PC-3 (cell line): ENCODE results near the gene CCDC154. TPM values are rescaled to one million over a fixed set of nuclear protein-coding genes. Genes with fewer than 3 reads are reported as not detected.

Source experiments
- ATAC-seq: fragments of 200-7000 bp; cut with Tn5 transposase; 2 replicates; pipeline ENCODE4 v1.9.1; 2020; ENCODE audit warnings: mild to moderate bottlenecking, moderate library complexity
- BruUV-seq: library from RNA; stranded (reverse); fragments of 400-500 nt; replicated peaks from 2 replicates; lab custom pipeline; 2021; lab: Mats Ljungman, UMichigan
- CTCF ChIA-PET: fragments of 300-600 bp; sonication (Branson Sonifier 250); formaldehyde crosslinking; loops from one replicate; lab custom pipeline; 2022; ENCODE audit warnings: antibody characterized with exemption; lab: Charles Lee
- POLR2A ChIA-PET: fragments of 300-600 bp; sonication (Branson Sonifier 250); formaldehyde crosslinking; loops from one replicate; lab custom pipeline; 2022; ENCODE audit warnings: antibody characterized with exemption; ENCODE audit not compliant: unreplicated experiment; lab: Charles Lee
- DNase-seq: peaks from one replicate; pipeline ENCODE4 v3.0.0-alpha.2; 2015
- H2AFZ ChIP-seq: fragments of 300-600 bp; sonication (generic); 2 replicates; pipeline ENCODE4 v1.6.0; 2016; ENCODE audit warnings: antibody characterized with exemption, low read length
- H3F3A ChIP-seq: fragments of 300-600 bp; sonication (generic); one replicate; pipeline ENCODE4 v1.6.0; 2017; ENCODE audit warnings: antibody characterized with exemption, low read length, control low read depth, mild to moderate bottlenecking; ENCODE audit not compliant: unreplicated experiment
- H3K27ac ChIP-seq: fragments of 300-600 bp; sonication (generic); 2 replicates; pipeline ENCODE4 v1.5.1; 2016; ENCODE audit warnings: mild to moderate bottlenecking, low read length
- H3K27me3 ChIP-seq: fragments of 300-600 bp; sonication (generic); 2 replicates; pipeline ENCODE4 v1.6.1; 2016; ENCODE audit warnings: low read length, mixed read lengths
- H3K36me3 ChIP-seq: fragments of 300-600 bp; sonication (generic); 2 replicates; pipeline ENCODE4 v1.6.1; 2016; ENCODE audit warnings: low read depth, mixed run types, low read length, mixed read lengths
- H3K4me1 ChIP-seq: fragments of 300-600 bp; sonication (generic); 2 replicates; pipeline ENCODE4 v1.5.1; 2016; ENCODE audit warnings: low read length; ENCODE audit not compliant: insufficient read depth
- H3K4me2 ChIP-seq: fragments of 300-600 bp; sonication (generic); 2 replicates; pipeline ENCODE4 v1.6.0; 2016; ENCODE audit warnings: low read length
- H3K4me3 ChIP-seq: fragments of 300-600 bp; sonication (generic); 2 replicates; pipeline ENCODE4 v1.5.1; 2016; ENCODE audit warnings: mild to moderate bottlenecking, low read length, mixed read lengths
- H3K79me2 ChIP-seq: fragments of 300-600 bp; sonication (generic); 2 replicates; pipeline ENCODE4 v1.6.1; 2017; ENCODE audit warnings: low read length, mixed read lengths
- H3K9ac ChIP-seq: fragments of 300-600 bp; sonication (generic); 2 replicates; pipeline ENCODE4 v1.6.0; 2016; ENCODE audit warnings: mild to moderate bottlenecking, low read length
- H3K9me2 ChIP-seq: fragments of 300-600 bp; sonication (generic); replicated peaks from 2 replicates; pipeline ENCODE4 v1.6.1; 2016; ENCODE audit warnings: mixed run types, low read length, mixed read lengths
- H3K9me3 ChIP-seq: fragments of 300-600 bp; sonication (generic); 2 replicates; pipeline ENCODE4 v1.6.1; 2016; ENCODE audit warnings: low read length, mixed read lengths
- H4K20me1 ChIP-seq: fragments of 300-600 bp; sonication (generic); 2 replicates; pipeline ENCODE4 v1.6.1; 2016; ENCODE audit warnings: low read length, mixed read lengths
- EZH2 ChIP-seq: fragments of 300-600 bp; sonication (generic); IDR thresholded peaks from one replicate; pipeline ENCODE4 v1.6.1; 2017; ENCODE audit warnings: antibody characterized with exemption, mild to moderate bottlenecking, low read length; ENCODE audit not compliant: unreplicated experiment
- EZH2phosphoT487 ChIP-seq: fragments of 300-600 bp; sonication (generic); IDR thresholded peaks from 2 replicates; pipeline ENCODE4 v1.6.1; 2018; ENCODE audit warnings: mild to moderate bottlenecking, antibody characterized with exemption, low read length, borderline replicate concordance
- intact Hi-C: fragments of 100-400 bp; cut with micrococcal nuclease; formaldehyde crosslinking; loops from 2 replicates; pipeline ENCODE4 v1.9.0; 2023
- total RNA-seq: library from RNA; depleted of rRNA; stranded (reverse); fragments of >200 nt; gene quantifications from 2 replicates; pipeline ENCODE4 v1.2.3, GENCODE V29; 2014
- TF ChIP-seq, protein P1 (sequence below): fragments of 300-600 bp; sonication (generic); conservative IDR thresholded peaks from 2 replicates; pipeline ENCODE4 v1.5.1; 2017; ENCODE audit warnings: antibody characterized with exemption, low read depth, mild to moderate bottlenecking, low read length

The CCDC154 gene
- total RNA-seq, 1 experiment from 2014 or later, result not detected

DNA sequence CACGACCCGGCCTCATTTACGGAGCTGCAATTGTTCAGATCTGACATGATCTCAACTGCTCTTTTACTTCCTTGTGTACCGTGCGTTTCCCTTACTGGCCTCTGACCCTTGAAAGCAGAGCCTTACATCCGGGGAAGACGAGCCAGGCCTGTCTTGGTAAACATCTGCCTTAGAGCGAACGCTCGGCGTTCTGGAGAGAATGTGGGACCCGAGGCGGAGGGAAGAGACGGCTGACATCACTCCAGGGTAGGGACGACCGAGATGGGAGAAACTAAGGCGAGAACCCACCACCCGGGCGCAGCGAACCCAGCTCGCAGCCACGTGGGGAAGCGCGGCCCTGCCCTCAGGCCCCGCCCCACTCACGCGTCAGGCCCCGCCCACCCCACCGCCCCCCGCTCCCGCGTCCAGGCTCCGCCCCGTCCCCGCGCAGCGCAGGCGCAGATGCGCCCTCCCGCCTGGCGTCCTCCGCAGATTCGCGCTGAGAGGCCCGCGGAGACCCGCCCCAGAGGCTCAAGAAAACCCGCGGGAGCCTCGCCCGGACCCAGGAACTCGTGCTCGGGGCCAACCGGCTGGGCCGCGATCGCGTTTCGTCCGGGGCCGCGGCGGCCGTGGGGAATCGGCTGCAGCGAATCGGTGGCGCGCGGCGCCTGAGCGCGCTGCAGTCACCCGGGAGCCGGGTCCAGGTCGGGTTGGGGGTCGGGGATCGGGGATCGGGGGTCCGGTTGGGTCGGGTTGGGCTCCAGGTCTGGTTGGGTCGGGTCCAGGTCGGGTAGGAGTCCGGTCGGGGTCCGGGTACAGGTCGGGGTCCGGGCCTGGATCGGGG, 48.8 kb upstream of the CCDC154 start, which contains the start of gene TELO2:
Gene TELO2, plus strand, starts transcription at position 438 of the 823 bp plus-strand sequence. CDS start 922 bp downstream, outside the sequence.
- Histone ChIP-seq H3F3A (no peaks in the 10 kb centered on the region), H3K4me2 (peak within 1 kb of the TSS; percentile 97), H3K9me2 (no peaks in the 10 kb centered on the region), H3K4me3 (peak within 1 kb of the TSS; percentile 83), H3K9me3 (no peaks in the 10 kb centered on the region), H3K27ac (peak within 1 kb of the TSS; percentile 59), H3K36me3 (0 out of 2 replicates have a peak, but pooled peaks cover 3% of the 10 kb centered on the region), H3K9ac (peak within 1 kb of the TSS; percentile 94), H4K20me1 (peaks cover 5% of the 10 kb centered on the region; the same call in 1 of the 2 replicates), H3K4me1 (peaks cover 13% of the 10 kb centered on the region), H2AFZ (peak within 1 kb of the TSS; percentile 95), H3K27me3 (no peaks in the 10 kb centered on the region), H3K79me2 (peaks cover 31% of the 10 kb centered on the region)
- TF ChIP-seq EZH2phosphoT487 (no peak), EZH2 (no peak)
- TF ChIP-seq, protein P1, sequence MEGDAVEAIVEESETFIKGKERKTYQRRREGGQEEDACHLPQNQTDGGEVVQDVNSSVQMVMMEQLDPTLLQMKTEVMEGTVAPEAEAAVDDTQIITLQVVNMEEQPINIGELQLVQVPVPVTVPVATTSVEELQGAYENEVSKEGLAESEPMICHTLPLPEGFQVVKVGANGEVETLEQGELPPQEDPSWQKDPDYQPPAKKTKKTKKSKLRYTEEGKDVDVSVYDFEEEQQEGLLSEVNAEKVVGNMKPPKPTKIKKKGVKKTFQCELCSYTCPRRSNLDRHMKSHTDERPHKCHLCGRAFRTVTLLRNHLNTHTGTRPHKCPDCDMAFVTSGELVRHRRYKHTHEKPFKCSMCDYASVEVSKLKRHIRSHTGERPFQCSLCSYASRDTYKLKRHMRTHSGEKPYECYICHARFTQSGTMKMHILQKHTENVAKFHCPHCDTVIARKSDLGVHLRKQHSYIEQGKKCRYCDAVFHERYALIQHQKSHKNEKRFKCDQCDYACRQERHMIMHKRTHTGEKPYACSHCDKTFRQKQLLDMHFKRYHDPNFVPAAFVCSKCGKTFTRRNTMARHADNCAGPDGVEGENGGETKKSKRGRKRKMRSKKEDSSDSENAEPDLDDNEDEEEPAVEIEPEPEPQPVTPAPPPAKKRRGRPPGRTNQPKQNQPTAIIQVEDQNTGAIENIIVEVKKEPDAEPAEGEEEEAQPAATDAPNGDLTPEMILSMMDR, result no peak
- DNase-seq (peak; percentile 70), ATAC-seq (peak; percentile 73)
- CTCF ChIA-PET, result no interaction called here
- intact Hi-C loops, result loop anchor here (2.0 kb wide), 1 partner anchor 118 kb away; no protein-coding TSS in a partner anchor
- no TSS peak for BruUV-seq
- POLR2A ChIA-PET, result no interaction called here

DNA sequence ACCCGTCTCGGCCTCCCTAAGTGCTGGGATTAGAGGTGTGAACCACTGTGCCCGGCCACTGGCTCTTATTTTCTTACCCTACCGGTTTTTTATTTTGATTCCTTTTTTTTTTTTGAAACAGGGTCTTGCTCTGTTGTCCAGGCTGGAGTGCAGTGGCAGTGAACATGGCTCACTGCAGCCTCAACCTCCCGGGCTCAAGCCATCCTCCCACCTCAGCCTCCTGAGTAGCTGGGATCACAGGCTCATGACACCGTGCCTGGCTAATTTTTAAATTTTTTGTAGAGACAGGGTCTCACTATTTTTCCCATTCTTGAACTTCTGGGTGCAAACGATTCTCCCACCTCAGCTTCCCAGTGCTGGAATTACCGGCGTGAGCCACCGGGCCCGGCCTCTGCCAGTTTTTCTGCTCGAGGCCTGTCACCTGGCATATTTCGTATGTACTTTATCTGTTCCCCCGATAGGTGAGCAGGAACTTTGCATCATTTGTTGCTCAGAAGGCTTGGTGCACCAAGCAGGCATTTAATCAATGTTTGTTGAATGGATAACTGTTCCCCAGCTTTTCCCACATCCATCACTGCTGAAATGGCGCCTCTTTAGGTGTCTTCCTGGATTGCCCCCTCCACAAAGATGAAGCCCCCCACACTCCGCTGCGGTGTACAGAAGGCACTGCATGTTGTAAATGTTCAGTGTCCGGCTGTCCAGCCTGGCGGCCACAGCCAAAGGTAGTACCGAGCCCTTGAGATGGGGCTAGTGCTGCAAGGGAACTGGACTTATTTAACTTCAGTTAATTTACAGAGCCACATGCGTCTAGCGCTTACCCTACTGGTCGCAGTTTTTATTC, 47.9 kb upstream of the CCDC154 start:
- DNase-seq (no peak), ATAC-seq (no peak)
- H3K9me2 ChIP-seq, result no peaks in the 10 kb centered on the region
- POLR2A ChIA-PET, result no interaction called here
- intact Hi-C loops, result loop anchor here (2.0 kb wide), 1 partner anchor 118 kb away; no protein-coding TSS in a partner anchor
- peaks cover 13% of the 10 kb centered on the region for H3K4me1 ChIP-seq
- H3K9me3 ChIP-seq, result no peaks in the 10 kb centered on the region
- H3K4me2 ChIP-seq, result peak overlapping the region; percentile 85
- TF ChIP-seq EZH2, result no peak
- TF ChIP-seq, protein P1, result no peak
- no peak for TF ChIP-seq EZH2phosphoT487
- peak overlapping the region; percentile 95 for H2AFZ ChIP-seq
- BruUV-seq, result TSS peak; percentile 98
- H3K9ac ChIP-seq, result peak overlapping the region; percentile 94
- no peaks in the 10 kb centered on the region for H3F3A ChIP-seq
- peak overlapping the region; percentile 63 for H3K4me3 ChIP-seq
- peaks cover 5% of the 10 kb centered on the region; the same call in 1 of the 2 replicates for H4K20me1 ChIP-seq
- 0 out of 2 replicates have a peak, but pooled peaks cover 3% of the 10 kb centered on the region for H3K36me3 ChIP-seq
- peak overlapping the region; percentile 59 for H3K27ac ChIP-seq
- H3K79me2 ChIP-seq, result peaks cover 30% of the 10 kb centered on the region
- CTCF ChIA-PET, result no interaction called here
- H3K27me3 ChIP-seq, result no peaks in the 10 kb centered on the region
